Measurements from ENCODE around the gene CCDC169. TPM values are rescaled to one million over a fixed set of nuclear protein-coding genes. Genes with fewer than 3 reads are reported as not detected.

The CCDC169 gene
- total RNA-seq, 6 experiments from 2014 or later, result not detected

DNA sequence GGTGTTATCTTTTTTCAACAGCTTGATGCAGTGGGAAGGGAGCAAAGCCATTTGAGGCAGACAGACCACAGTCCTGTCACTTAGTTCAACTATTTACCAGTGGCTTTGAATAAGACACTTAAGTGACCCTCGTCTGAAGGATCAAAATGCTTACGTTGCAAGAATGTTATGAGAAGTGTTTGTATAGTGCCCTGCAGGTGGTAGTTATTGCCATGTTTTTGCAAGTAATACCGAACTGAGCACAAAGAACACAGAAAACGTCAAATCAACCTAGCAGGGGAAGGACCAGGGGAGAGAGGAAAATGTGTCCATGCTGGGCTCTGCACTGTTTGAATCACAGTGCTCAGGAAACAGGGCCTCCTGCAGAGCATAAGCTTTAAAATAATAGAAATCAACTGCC, 86.0 kb downstream of the CCDC169 start:
- H3K9me3 ChIP-seq, result no peaks in the 10 kb centered on the region
- 40% methylated on average over 4 of the region's 4 CpGs for WGBS (ENCODE audit: insufficient coverage, low coverage, low lambda C conversion rate, missing lambda C conversion rate)
- no peaks in the 10 kb centered on the region for H3K27me3 ChIP-seq
- H3K36me3 ChIP-seq, result no peaks in the 10 kb centered on the region
- TF ChIP-seq, protein P1, sequence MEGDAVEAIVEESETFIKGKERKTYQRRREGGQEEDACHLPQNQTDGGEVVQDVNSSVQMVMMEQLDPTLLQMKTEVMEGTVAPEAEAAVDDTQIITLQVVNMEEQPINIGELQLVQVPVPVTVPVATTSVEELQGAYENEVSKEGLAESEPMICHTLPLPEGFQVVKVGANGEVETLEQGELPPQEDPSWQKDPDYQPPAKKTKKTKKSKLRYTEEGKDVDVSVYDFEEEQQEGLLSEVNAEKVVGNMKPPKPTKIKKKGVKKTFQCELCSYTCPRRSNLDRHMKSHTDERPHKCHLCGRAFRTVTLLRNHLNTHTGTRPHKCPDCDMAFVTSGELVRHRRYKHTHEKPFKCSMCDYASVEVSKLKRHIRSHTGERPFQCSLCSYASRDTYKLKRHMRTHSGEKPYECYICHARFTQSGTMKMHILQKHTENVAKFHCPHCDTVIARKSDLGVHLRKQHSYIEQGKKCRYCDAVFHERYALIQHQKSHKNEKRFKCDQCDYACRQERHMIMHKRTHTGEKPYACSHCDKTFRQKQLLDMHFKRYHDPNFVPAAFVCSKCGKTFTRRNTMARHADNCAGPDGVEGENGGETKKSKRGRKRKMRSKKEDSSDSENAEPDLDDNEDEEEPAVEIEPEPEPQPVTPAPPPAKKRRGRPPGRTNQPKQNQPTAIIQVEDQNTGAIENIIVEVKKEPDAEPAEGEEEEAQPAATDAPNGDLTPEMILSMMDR (IDR thresholded peaks at IDR 0.05), result no peak
- TF ChIP-seq POLR2A (IDR thresholded peaks at IDR 0.05), result no peak
- no peak for ATAC-seq
- H3K27ac ChIP-seq, result no peak overlapping the region
- H3K4me1 ChIP-seq, result no peaks in the 10 kb centered on the region
- no peak overlapping the region for H3K4me3 ChIP-seq
- DNase-seq, result no peak
- intact Hi-C loops (cut with DNase I), result no loop called here

DNA sequence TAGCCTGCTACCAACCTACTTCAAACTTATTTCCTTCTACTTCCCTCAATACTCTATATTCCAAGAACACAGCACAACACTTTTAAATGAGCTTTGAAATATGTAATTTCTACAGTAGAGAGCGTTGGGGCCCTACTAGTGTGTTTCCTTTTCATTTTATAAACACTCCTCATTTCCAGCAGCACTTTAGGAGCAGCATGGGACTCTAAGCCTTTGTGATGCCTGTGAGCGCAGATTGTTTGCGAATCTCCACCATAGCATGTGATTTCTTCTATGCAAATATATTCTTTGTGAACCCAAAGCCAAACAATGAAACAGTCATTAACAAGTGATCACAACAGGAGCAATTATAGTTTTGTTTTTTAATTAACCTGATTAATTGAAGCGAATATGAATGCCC, 86.9 kb downstream of the CCDC169 start:
- DNase-seq (no peak), ATAC-seq (no peak)
- no peak overlapping the region for H3K4me3 ChIP-seq
- intact Hi-C loops (cut with DNase I), result no loop called here
- H3K4me1 ChIP-seq, result no peaks in the 10 kb centered on the region
- TF ChIP-seq, protein P1 (IDR thresholded peaks at IDR 0.05), result no peak
- TF ChIP-seq POLR2A (IDR thresholded peaks at IDR 0.05), result no peak
- no peaks in the 10 kb centered on the region for H3K36me3 ChIP-seq
- no peaks in the 10 kb centered on the region for H3K9me3 ChIP-seq
- no peaks in the 10 kb centered on the region for H3K27me3 ChIP-seq
- 68% methylated on average over 4 of the region's 4 CpGs for WGBS (ENCODE audit: insufficient coverage, low coverage, low lambda C conversion rate, missing lambda C conversion rate)
- no peak overlapping the region for H3K27ac ChIP-seq

DNA sequence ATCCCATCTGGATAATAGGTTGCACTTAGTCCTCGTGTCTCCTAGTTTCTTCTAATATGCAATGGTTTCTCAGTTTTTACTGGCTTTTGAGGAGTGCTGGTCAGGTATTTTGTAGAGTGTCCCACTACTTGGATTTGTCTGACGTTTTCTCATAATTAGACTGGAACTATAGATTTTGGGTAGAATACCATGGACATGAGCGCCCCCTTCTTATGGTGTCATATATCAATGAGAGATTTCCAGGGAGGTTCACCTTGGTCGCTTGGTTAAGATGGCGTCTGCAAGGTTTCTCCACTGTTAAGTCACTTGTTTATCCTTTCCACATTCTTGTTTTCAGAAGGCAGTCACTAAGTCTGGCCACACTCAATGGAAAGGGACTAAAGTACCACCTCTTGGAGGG, 89.9 kb downstream of the CCDC169 start:
- ATAC-seq, result no peak
- 58% methylated on average over 5 of the region's 5 CpGs for WGBS (ENCODE audit: insufficient coverage, low coverage, low lambda C conversion rate, missing lambda C conversion rate)
- intact Hi-C loops (cut with DNase I), result no loop called here

DNA sequence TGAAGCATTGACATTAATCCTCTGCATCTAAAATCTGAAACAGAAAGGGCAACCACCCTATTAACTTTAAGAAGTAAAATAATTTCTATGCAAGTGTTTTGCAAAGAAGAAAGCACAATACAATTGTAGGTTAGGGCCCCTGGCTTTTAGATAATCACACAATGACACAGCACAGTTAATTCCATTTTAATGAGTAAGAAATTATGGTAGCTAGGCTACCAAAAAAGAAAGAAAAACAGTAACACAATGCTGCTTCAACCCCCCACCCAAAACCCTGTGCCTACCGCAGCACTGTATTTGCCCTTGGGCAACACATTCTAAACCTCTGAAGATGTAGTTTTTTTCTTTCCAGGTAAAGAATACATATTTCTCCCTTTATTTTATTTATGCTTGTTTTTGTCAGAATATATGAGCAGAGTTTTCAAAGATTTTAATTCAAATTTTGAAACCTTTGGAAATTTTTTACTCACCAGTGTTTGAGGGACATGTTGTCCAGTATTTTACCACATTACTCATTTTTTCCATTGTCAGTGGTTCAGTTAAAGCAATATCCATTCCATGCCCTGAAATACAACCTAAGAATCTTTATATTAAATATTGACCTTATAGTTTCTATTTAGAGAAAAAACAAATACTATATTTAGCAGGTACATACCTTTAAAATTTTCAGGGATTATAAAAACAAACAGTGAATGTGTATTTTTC, 104.3 kb downstream of the CCDC169 start:
- TF ChIP-seq POLR2A (IDR thresholded peaks at IDR 0.05), result no peak
- TF ChIP-seq, protein P1 (IDR thresholded peaks at IDR 0.05), result no peak
- intact Hi-C loops (cut with DNase I), result no loop called here
- Histone ChIP-seq H3K36me3 (no peaks in the 10 kb centered on the region), H3K27ac (no peak overlapping the region), H3K4me3 (no peak overlapping the region), H3K27me3 (no peaks in the 10 kb centered on the region), H3K4me1 (no peaks in the 10 kb centered on the region), H3K9me3 (no peaks in the 10 kb centered on the region)
- 67% methylated on average over 1 of the region's 1 CpG for WGBS (ENCODE audit: insufficient coverage, low coverage, low lambda C conversion rate, missing lambda C conversion rate)
- DNase-seq, result no peak
- ATAC-seq, result no peak

More for the DNA sequence above, 89.9 kb downstream of the CCDC169 start:
- no peaks in the 10 kb centered on the region for H3K36me3 ChIP-seq
- DNase-seq, result no peak
- no peak overlapping the region for H3K27ac ChIP-seq
- no peaks in the 10 kb centered on the region for H3K4me1 ChIP-seq
- no peak for TF ChIP-seq POLR2A (IDR thresholded peaks at IDR 0.05)
- TF ChIP-seq, protein P1 (IDR thresholded peaks at IDR 0.05), result no peak
- H3K4me3 ChIP-seq, result no peak overlapping the region
- no peaks in the 10 kb centered on the region for H3K9me3 ChIP-seq
- H3K27me3 ChIP-seq, result no peaks in the 10 kb centered on the region

All from right lobe of liver (tissue), 6 donors.